Mesenchymal stem cell (in vitro differentiated cells and primary cell): ENCODE results near the gene CNDP1.
A peak's percentile ranks its signal among the peaks of the same experiment; 100 is the strongest.

Experiments used
- DNase-seq: peaks from one replicate; pipeline ENCODE4 v3.0.0-alpha.2; 2013
- H2AFZ ChIP-seq: one replicate; pipeline ENCODE4 v1.6.1; 2013; ENCODE audit warnings: low read depth, mild to moderate bottlenecking, control low read depth, inconsistent platforms, low read length, moderate library complexity
- H2AK5ac ChIP-seq: 2 replicates; pipeline ENCODE4 v1.6.1; 2013; ENCODE audit warnings: low read length, moderate library complexity, mild to moderate bottlenecking, inconsistent platforms; ENCODE audit not compliant: severe bottlenecking
- H2BK120ac ChIP-seq: one replicate; pipeline ENCODE4 v1.6.1; 2013; ENCODE audit warnings: low read depth, mild to moderate bottlenecking, inconsistent platforms, low read length, moderate library complexity
- H2BK12ac ChIP-seq, 2 experiments: one replicate each; pipeline ENCODE4 v1.6.1; 2013; ENCODE audit warnings: inconsistent platforms in 2 of 2, low read length in 2 of 2, mild to moderate bottlenecking in 2 of 2, moderate library complexity in 2 of 2, control low read depth in 1 of 2
- H2BK15ac ChIP-seq: one replicate; pipeline ENCODE4 v1.6.1; 2013; ENCODE audit warnings: mild to moderate bottlenecking, low read depth, inconsistent platforms; ENCODE audit not compliant: poor library complexity, severe bottlenecking
- H2BK5ac ChIP-seq: 2 replicates; pipeline ENCODE4 v1.6.1; 2013; ENCODE audit warnings: low read depth, mild to moderate bottlenecking, low read length, control low read depth, inconsistent platforms; ENCODE audit not compliant: poor library complexity, severe bottlenecking
- H3K14ac ChIP-seq, 2 experiments: one replicate each; pipeline ENCODE4 v1.6.1; 2013; ENCODE audit warnings: inconsistent platforms in 2 of 2, low read length in 2 of 2, control low read depth in 1 of 2, mild to moderate bottlenecking in 1 of 2, moderate library complexity in 1 of 2
- H3K18ac ChIP-seq, 2 experiments: one replicate each; pipeline ENCODE4 v1.6.1; 2013; ENCODE audit warnings: inconsistent platforms in 2 of 2, low read length in 2 of 2, control low read depth in 1 of 2, low read depth in 1 of 2, mild to moderate bottlenecking in 1 of 2
- H3K23ac ChIP-seq, 2 experiments: one replicate each; pipeline ENCODE4 v1.6.1; 2013; ENCODE audit warnings: inconsistent platforms in 2 of 2, low read length in 2 of 2, mild to moderate bottlenecking in 2 of 2, moderate library complexity in 2 of 2, control low read depth in 1 of 2
- H3K27ac ChIP-seq: 2 replicates; pipeline ENCODE4 v1.5.1; 2013; ENCODE audit warnings: mild to moderate bottlenecking, moderate library complexity, low read length, control low read depth, inconsistent platforms; ENCODE audit not compliant: poor library complexity, severe bottlenecking
- H3K27me3 ChIP-seq, 2 experiments: 2 replicates each; pipeline versions ENCODE4 v1.6.1 to v1.7.0; 2013; ENCODE audit warnings: low read length in 2 of 2, mild to moderate bottlenecking in 2 of 2, moderate library complexity in 2 of 2, control low read depth in 1 of 2, inconsistent platforms in 1 of 2; ENCODE audit not compliant: control insufficient read depth in 1 of 2, insufficient read depth in 1 of 2
- H3K36me3 ChIP-seq, 2 experiments: 2 replicates each; pipeline versions ENCODE4 v1.6.1 to v1.7.0; 2013; ENCODE audit warnings: low read length in 2 of 2, control low read depth in 1 of 2, inconsistent platforms in 1 of 2, low read depth in 1 of 2, mild to moderate bottlenecking in 1 of 2; ENCODE audit not compliant: insufficient read depth in 2 of 2, control insufficient read depth in 1 of 2
- H3K4ac ChIP-seq, 2 experiments: one replicate each; pipeline ENCODE4 v1.6.1; 2013; ENCODE audit warnings: inconsistent platforms in 2 of 2, low read length in 2 of 2, mild to moderate bottlenecking in 2 of 2, moderate library complexity in 2 of 2, control low read depth in 1 of 2, low read depth in 1 of 2
- H3K4me1 ChIP-seq: 2 replicates; pipeline ENCODE4 v1.6.1; 2013; ENCODE audit warnings: low read depth, low read length, control low read depth; ENCODE audit not compliant: control insufficient read depth, insufficient read depth
- H3K4me2 ChIP-seq: 2 replicates; pipeline ENCODE4 v1.6.1; 2013; ENCODE audit warnings: low read length, mild to moderate bottlenecking, inconsistent platforms; ENCODE audit not compliant: poor library complexity, severe bottlenecking
- H3K4me3 ChIP-seq, 2 experiments: 2 replicates each; pipeline versions ENCODE4 v1.5.1 to v1.7.0; 2013; ENCODE audit warnings: low read length in 2 of 2, mild to moderate bottlenecking in 2 of 2, control low read depth in 1 of 2, low read depth in 1 of 2; ENCODE audit not compliant: insufficient read depth in 1 of 2
- H3K79me1 ChIP-seq: replicated peaks from 2 replicates; pipeline ENCODE4 v1.6.1; 2013; ENCODE audit warnings: mild to moderate bottlenecking, control low read depth, low read length, inconsistent platforms; ENCODE audit not compliant: poor library complexity, severe bottlenecking
- H3K9ac ChIP-seq: 2 replicates; pipeline ENCODE4 v1.7.0; 2013; ENCODE audit warnings: mild to moderate bottlenecking, low read length, moderate library complexity
- H3K9me3 ChIP-seq: 2 replicates; pipeline ENCODE4 v1.7.0; 2013; ENCODE audit warnings: mild to moderate bottlenecking, low read length; ENCODE audit not compliant: control insufficient read depth
- H4K8ac ChIP-seq: one replicate; pipeline ENCODE4 v1.6.1; 2013; ENCODE audit warnings: inconsistent platforms, mild to moderate bottlenecking, low read length, moderate library complexity
- H4K91ac ChIP-seq: one replicate; pipeline ENCODE4 v1.6.1; 2013; ENCODE audit warnings: mild to moderate bottlenecking, low read length, inconsistent platforms
- WGBS: methylation state at CpG from one replicate; pipeline ENCODE4 v1.1.7; 2013; ENCODE audit warnings: mixed read lengths; 5-methylcytosine and 5-hydroxymethylcytosine counted together

Gene CNDP1

GRCh38 chr18:74611765-74612164 lies 77.5 kb downstream of the CNDP1 start:
- no peak overlapping the region for H3K18ac ChIP-seq
- no peak overlapping the region for H2BK5ac ChIP-seq
- H3K4ac ChIP-seq: no peak overlapping the region
- no peak overlapping the region for H4K91ac ChIP-seq
- no peaks in the 10 kb centered on the region for H3K27me3 ChIP-seq
- no peak overlapping the region for H3K14ac ChIP-seq
- H3K36me3 ChIP-seq: peaks cover under 1 to 2% of the 10 kb centered on the region in 2 experiments
- H2AFZ ChIP-seq: no peak overlapping the region
- WGBS: 98% methylated on average over 3 of the region's 4 CpGs
- no peak overlapping the region for H2BK15ac ChIP-seq
- H3K4me1 ChIP-seq: no peaks in the 10 kb centered on the region
- peaks cover 5% of the 10 kb centered on the region for H3K9me3 ChIP-seq
- DNase-seq: no peak
- H2BK120ac ChIP-seq: no peak overlapping the region
- no peak overlapping the region for H3K27ac ChIP-seq
- no peak overlapping the region for H3K4me2 ChIP-seq
- H4K8ac ChIP-seq: no peak overlapping the region
- H2BK12ac ChIP-seq: no peak overlapping the region
- no peak overlapping the region for H3K9ac ChIP-seq
- no peak overlapping the region for H3K4me3 ChIP-seq
- H3K79me1 ChIP-seq: peaks cover 29% of the 10 kb centered on the region
- H2AK5ac ChIP-seq: no peak overlapping the region
- H3K23ac ChIP-seq: no peak overlapping the region

GRCh38 chr18:74613381-74613780 lies 79.1 kb downstream of the CNDP1 start:
- no peaks in the 10 kb centered on the region for H3K27me3 ChIP-seq
- H2AFZ ChIP-seq: no peak overlapping the region
- no peak overlapping the region for H2BK5ac ChIP-seq
- no peak overlapping the region for H4K8ac ChIP-seq
- H3K4ac ChIP-seq: no peak overlapping the region
- WGBS: 81% methylated on average over 1 of the region's 1 CpG
- peaks cover 29% of the 10 kb centered on the region for H3K79me1 ChIP-seq
- H3K23ac ChIP-seq: no peak overlapping the region
- H3K9ac ChIP-seq: no peak overlapping the region
- peaks cover 3 to 4% of the 10 kb centered on the region in 2 experiments for H3K36me3 ChIP-seq
- H2BK15ac ChIP-seq: no peak overlapping the region
- H2BK12ac ChIP-seq: no peak overlapping the region
- no peak for DNase-seq
- H3K4me1 ChIP-seq: no peaks in the 10 kb centered on the region
- H3K27ac ChIP-seq: no peak overlapping the region
- no peak overlapping the region for H3K4me3 ChIP-seq
- no peak overlapping the region for H3K14ac ChIP-seq
- no peak overlapping the region for H2BK120ac ChIP-seq
- H2AK5ac ChIP-seq: no peak overlapping the region
- H4K91ac ChIP-seq: no peak overlapping the region
- no peak overlapping the region for H3K18ac ChIP-seq
- H3K4me2 ChIP-seq: no peak overlapping the region
- H3K9me3 ChIP-seq: peaks cover 5% of the 10 kb centered on the region

- peaks cover 3 to 4% of the 10 kb centered on the region in 2 experiments for H3K36me3 ChIP-seq
- H3K18ac ChIP-seq: peak overlapping the region in 1 of 2 experiments; percentile 1
- H4K8ac ChIP-seq: peak overlapping the region; percentile 63
- no peak overlapping the region for H3K23ac ChIP-seq
- 50% methylated on average over 6 of the region's 7 CpGs for WGBS
- H2BK12ac ChIP-seq: peak overlapping the region; percentile 16 to 41
- H3K79me1 ChIP-seq: peaks cover 29% of the 10 kb centered on the region
- H2BK15ac ChIP-seq: no peak overlapping the region
- no peak overlapping the region for H3K4ac ChIP-seq
- no peak overlapping the region for H2AFZ ChIP-seq
- H3K9me3 ChIP-seq: peaks cover 5% of the 10 kb centered on the region
- no peak overlapping the region for H2AK5ac ChIP-seq
- peak overlapping the region; percentile 12 for H4K91ac ChIP-seq
- no peak overlapping the region for H3K9ac ChIP-seq
- no peak overlapping the region for H3K27ac ChIP-seq
- no peak overlapping the region for H3K14ac ChIP-seq
- H3K4me2 ChIP-seq: no peak overlapping the region
- DNase-seq: no peak
- no peaks in the 10 kb centered on the region for H3K27me3 ChIP-seq
- no peak overlapping the region for H2BK120ac ChIP-seq
- no peak overlapping the region for H3K4me3 ChIP-seq
- H3K4me1 ChIP-seq: no peaks in the 10 kb centered on the region
- no peak overlapping the region for H2BK5ac ChIP-seq
Measured at GRCh38 chr18:74616494-74616893, 82.2 kb downstream of the CNDP1 start.

- WGBS: 91% methylated on average over 2 of the region's 2 CpGs
- no peak for DNase-seq
- no peak overlapping the region for H2AFZ ChIP-seq
Measured at GRCh38 chr18:74617486-74617885, 83.2 kb downstream of the CNDP1 start.

More at GRCh38 chr18:74617486-74617885, 83.2 kb downstream of the CNDP1 start:
- H3K4ac ChIP-seq: no peak overlapping the region
- peaks cover 5% of the 10 kb centered on the region for H3K9me3 ChIP-seq
- no peak overlapping the region for H2BK5ac ChIP-seq
- H2AK5ac ChIP-seq: no peak overlapping the region
- H3K27ac ChIP-seq: no peak overlapping the region
- no peaks in the 10 kb centered on the region for H3K4me1 ChIP-seq
- H3K27me3 ChIP-seq: no peaks in the 10 kb centered on the region
- no peak overlapping the region for H3K9ac ChIP-seq
- no peak overlapping the region for H2BK12ac ChIP-seq
- peaks cover 31% of the 10 kb centered on the region for H3K79me1 ChIP-seq
- H3K23ac ChIP-seq: no peak overlapping the region
- no peak overlapping the region for H3K14ac ChIP-seq
- no peak overlapping the region for H3K4me2 ChIP-seq
- H2BK15ac ChIP-seq: no peak overlapping the region
- H4K91ac ChIP-seq: no peak overlapping the region
- H4K8ac ChIP-seq: no peak overlapping the region
- H3K4me3 ChIP-seq: no peak overlapping the region
- H3K18ac ChIP-seq: no peak overlapping the region
- peaks cover 3 to 4% of the 10 kb centered on the region in 2 experiments for H3K36me3 ChIP-seq
- no peak overlapping the region for H2BK120ac ChIP-seq
